ENCODE measurements around the gene PSMA5. TPM values are rescaled to one million over a fixed set of nuclear protein-coding genes. Genes with fewer than 3 reads are reported as not detected.

The PSMA5 gene
- total RNA-seq, 1 experiment from 2014 or later: 169 TPM

DNA sequence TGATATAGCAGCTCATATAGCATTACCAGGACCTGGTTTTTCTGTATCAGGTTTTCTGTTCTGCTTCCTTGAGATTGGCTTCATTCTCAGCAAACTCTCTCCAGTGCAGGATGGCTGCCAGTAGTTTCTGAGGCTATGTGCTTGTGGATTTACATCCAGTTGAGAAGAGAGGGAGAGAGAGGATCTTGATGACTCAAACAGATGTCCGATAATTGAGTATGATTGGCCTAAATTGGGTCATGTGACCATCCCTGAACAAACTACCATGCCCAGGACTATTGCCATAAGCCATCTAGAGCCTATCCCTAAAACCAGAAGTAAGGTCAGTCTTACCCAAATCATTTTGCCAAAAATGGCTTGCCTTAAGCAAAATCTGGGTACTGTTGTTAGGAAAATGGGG, 18.1 kb upstream of the PSMA5 start:
- ChIA-PET POLR2A (no interaction called here), CTCF (no interaction called here), RAD21 (ENCODE audit: low non-redundant PET in 1 of 2, low total read pairs in 2 of 2, uncharacterized antibody in 2 of 2, unreplicated experiment in 2 of 2) (no interaction called here)
- H3K9me3 ChIP-seq (ENCODE audit: control insufficient read depth in 1 of 2, insufficient read depth in 1 of 2, low read depth in 1 of 2, low read length in 2 of 2): no peaks in the 10 kb centered on the region
- intact Hi-C loops (cut with micrococcal nuclease): no loop called here
- H3K79me2 ChIP-seq (ENCODE audit: insufficient read depth, low read length): no peaks in the 10 kb centered on the region
- H2AFZ ChIP-seq (ENCODE audit: low read depth, low read length, poor library complexity, severe bottlenecking): no peak overlapping the region
- no peak; the same call in 1 of the 2 replicates for ATAC-seq
- no peaks in the 10 kb centered on the region for H3K27me3 ChIP-seq (ENCODE audit: insufficient read depth, low read length)
- no peaks in the 10 kb centered on the region for H3K9me2 ChIP-seq (ENCODE audit: insufficient read depth)
- peaks cover 0 to 8% of the 10 kb centered on the region in 2 experiments; a peak in 2 of 4 replicates for H3K4me1 ChIP-seq (ENCODE audit: control insufficient read depth in 1 of 2, insufficient read depth in 2 of 2, low read length in 2 of 2)
- no peak overlapping the region for H3K27ac ChIP-seq (ENCODE audit: low read depth, low read length)
- BruUV-seq (replicated peaks): no TSS peak
- no peaks in the 10 kb centered on the region for H4K20me1 ChIP-seq (ENCODE audit: insufficient read depth)
- no peak overlapping the region for H3K4me2 ChIP-seq (ENCODE audit: low read length)
- no peak for TF ChIP-seq POLR2A (IDR thresholded peaks at IDR 0.05; ENCODE audit: borderline replicate concordance, extremely low read depth, insufficient read depth, insufficient read length)
- no peak for TF ChIP-seq ZNF274 (IDR thresholded peaks at IDR 0.05; ENCODE audit: low read depth, low read length)
- TF ChIP-seq ZFX (IDR thresholded peaks at IDR 0.05): no peak
- TF ChIP-seq, protein P1, sequence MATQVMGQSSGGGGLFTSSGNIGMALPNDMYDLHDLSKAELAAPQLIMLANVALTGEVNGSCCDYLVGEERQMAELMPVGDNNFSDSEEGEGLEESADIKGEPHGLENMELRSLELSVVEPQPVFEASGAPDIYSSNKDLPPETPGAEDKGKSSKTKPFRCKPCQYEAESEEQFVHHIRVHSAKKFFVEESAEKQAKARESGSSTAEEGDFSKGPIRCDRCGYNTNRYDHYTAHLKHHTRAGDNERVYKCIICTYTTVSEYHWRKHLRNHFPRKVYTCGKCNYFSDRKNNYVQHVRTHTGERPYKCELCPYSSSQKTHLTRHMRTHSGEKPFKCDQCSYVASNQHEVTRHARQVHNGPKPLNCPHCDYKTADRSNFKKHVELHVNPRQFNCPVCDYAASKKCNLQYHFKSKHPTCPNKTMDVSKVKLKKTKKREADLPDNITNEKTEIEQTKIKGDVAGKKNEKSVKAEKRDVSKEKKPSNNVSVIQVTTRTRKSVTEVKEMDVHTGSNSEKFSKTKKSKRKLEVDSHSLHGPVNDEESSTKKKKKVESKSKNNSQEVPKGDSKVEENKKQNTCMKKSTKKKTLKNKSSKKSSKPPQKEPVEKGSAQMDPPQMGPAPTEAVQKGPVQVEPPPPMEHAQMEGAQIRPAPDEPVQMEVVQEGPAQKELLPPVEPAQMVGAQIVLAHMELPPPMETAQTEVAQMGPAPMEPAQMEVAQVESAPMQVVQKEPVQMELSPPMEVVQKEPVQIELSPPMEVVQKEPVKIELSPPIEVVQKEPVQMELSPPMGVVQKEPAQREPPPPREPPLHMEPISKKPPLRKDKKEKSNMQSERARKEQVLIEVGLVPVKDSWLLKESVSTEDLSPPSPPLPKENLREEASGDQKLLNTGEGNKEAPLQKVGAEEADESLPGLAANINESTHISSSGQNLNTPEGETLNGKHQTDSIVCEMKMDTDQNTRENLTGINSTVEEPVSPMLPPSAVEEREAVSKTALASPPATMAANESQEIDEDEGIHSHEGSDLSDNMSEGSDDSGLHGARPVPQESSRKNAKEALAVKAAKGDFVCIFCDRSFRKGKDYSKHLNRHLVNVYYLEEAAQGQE (IDR thresholded peaks at IDR 0.05; ENCODE audit: low read depth): no peak
- no peak for TF ChIP-seq YY1 (IDR thresholded peaks at IDR 0.05; ENCODE audit: extremely low read depth, insufficient replicate concordance, low read depth, low read length)
- TF ChIP-seq, protein P2, sequence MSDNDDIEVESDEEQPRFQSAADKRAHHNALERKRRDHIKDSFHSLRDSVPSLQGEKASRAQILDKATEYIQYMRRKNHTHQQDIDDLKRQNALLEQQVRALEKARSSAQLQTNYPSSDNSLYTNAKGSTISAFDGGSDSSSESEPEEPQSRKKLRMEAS (IDR thresholded peaks at IDR 0.05): no peak
- no peak for TF ChIP-seq POLR2AphosphoS5 (IDR thresholded peaks at IDR 0.05; ENCODE audit: low read depth, low read length)
- TF ChIP-seq TCF7L2 (IDR thresholded peaks at IDR 0.05; ENCODE audit: borderline replicate concordance, extremely low read depth, insufficient read depth, insufficient read length): no peak
- TF ChIP-seq RAD21 (IDR thresholded peaks at IDR 0.05; ENCODE audit: low read depth): no peak
- TF ChIP-seq EZH2 (IDR thresholded peaks at IDR 0.05): no peak
- TF ChIP-seq JUND (IDR thresholded peaks at IDR 0.05): no peak
- TF ChIP-seq CEBPB (IDR thresholded peaks at IDR 0.05; ENCODE audit: low read depth): no peak
- DNase-seq (ENCODE audit: low read depth, low spot score): no peak
- H3K9ac ChIP-seq (ENCODE audit: low read length): no peak overlapping the region
- H3K4me3 ChIP-seq (replicated peaks in 1 of 2; ENCODE audit: low read depth in 1 of 2, low read length in 2 of 2): no peak overlapping the region
- no peaks in the 10 kb centered on the region for H3K36me3 ChIP-seq (ENCODE audit: control insufficient read depth in 1 of 2, insufficient read depth in 2 of 2, low read length in 2 of 2)

All from HCT116 (cell line).